Measurements from ENCODE around the gene SLC22A4.

DNA sequence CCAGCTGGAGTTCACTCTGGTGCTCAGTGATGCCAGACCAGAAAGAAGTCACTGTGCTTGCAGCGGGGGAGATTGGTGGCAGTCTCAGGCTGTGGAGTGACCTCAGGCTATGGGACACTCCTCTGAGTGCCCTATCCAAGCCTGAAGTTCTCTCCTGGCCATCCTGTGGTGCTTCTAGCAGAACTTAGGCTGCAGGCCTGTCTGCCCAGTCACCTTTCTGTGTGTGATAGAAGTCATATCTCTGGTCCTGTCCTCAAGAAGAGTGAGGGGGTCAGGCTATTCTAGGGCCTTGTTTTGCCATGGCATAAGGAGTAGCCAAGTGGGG, 27.4 kb upstream of the SLC22A4 start:
- TF ChIP-seq CTCF (IDR thresholded peaks at IDR 0.05) = no peak
- TF ChIP-seq POLR2A (IDR thresholded peaks at IDR 0.05) = no peak
- no peak for TF ChIP-seq POLR2AphosphoS5 (IDR thresholded peaks at IDR 0.05)
